ENCODE results near the gene MCF2L2. TPM values are rescaled to one million over a fixed set of nuclear protein-coding genes. Genes with fewer than 3 reads are reported as not detected.

MCF2L2 gene
- total and polyA plus RNA-seq, 4 donors: 0.13 to 1.0 (median 0.54) TPM

DNA sequence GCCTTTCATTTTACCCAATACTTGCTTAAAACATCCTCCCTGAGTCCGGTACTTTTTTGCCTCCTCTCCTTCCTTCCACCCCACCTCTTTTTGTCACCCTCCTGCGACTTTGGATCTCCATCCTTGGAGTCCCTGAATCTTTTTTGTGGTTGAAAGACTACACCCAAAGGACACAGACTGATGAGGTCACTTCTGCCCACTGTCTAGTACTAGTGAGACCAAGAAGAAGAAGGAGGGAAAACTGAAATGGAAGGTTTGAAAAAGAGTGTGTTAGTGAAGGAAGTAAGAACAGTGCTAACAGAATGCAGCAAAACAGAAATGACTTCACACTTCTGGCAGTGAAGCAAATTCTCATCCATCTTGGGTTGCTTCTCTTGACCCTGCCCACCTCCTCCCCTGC is 168.8 kb downstream of the MCF2L2 start:
- intact Hi-C loops (cut with DNase I): loop anchor here in 1 of 2 donors (10.0 kb wide), 1 partner anchor 125 kb away; no protein-coding TSS in a partner anchor
- ATAC-seq (ENCODE audit: low FRiP score) (no peak), DNase-seq (no peak)
- Histone ChIP-seq H3K4me1 (ENCODE audit: control insufficient read depth in 1 of 2, insufficient read depth in 2 of 2, low read length in 2 of 2) (no peaks in the 10 kb centered on the region), H3K9me3 (ENCODE audit: control insufficient read depth, low read length) (no peaks in the 10 kb centered on the region), H3K36me3 (ENCODE audit: control insufficient read depth in 1 of 2, insufficient read depth in 2 of 2, low read length in 1 of 2) (no peaks in the 10 kb centered on the region), H3K4me3 (ENCODE audit: low read length in 2 of 2) (no peak overlapping the region), H3K27me3 (ENCODE audit: control insufficient read depth in 1 of 2, insufficient read depth in 2 of 2, low read length in 1 of 2) (no peaks in the 10 kb centered on the region), H3K27ac (ENCODE audit: low read depth in 1 of 2, low read length in 2 of 2) (no peak overlapping the region)
- 71 to 83% methylated on average over 2 of the region's 2 CpGs for WGBS, 2 donors

DNA sequence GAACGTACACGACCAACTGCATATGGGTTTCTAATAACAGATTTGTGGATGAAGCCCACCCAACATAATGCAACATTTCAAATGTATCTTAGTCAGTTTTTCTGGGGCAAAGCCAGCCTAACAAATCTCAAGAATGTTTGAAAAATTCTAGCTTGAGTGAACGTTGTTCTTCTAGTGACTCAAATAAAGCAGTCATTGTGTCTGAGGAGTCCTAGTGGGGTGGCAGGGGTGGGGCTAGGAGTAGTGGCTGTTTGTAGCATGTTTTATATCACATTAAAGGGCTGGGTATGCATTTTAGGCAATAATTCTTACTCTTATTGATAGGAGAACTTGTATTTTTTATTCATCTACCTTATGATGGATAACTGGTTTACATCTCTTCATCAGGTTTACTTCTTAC is 169.3 kb downstream of the MCF2L2 start:
- intact Hi-C loops (cut with DNase I): loop anchor here in 1 of 2 donors (10.0 kb wide), 1 partner anchor 126 kb away; no protein-coding TSS in a partner anchor
- Histone ChIP-seq H3K4me3 (ENCODE audit: low read length in 2 of 2) (no peak overlapping the region), H3K9me3 (ENCODE audit: control insufficient read depth, low read length) (no peaks in the 10 kb centered on the region), H3K36me3 (ENCODE audit: control insufficient read depth in 1 of 2, insufficient read depth in 2 of 2, low read length in 1 of 2) (no peaks in the 10 kb centered on the region), H3K4me1 (ENCODE audit: control insufficient read depth in 1 of 2, insufficient read depth in 2 of 2, low read length in 2 of 2) (no peaks in the 10 kb centered on the region), H3K27ac (ENCODE audit: low read depth in 1 of 2, low read length in 2 of 2) (no peak overlapping the region), H3K27me3 (ENCODE audit: control insufficient read depth in 1 of 2, insufficient read depth in 2 of 2, low read length in 1 of 2) (no peaks in the 10 kb centered on the region)
- DNase-seq: no peak
- 70 to 71% methylated on average over 3 of the region's 3 CpGs for WGBS, 2 donors
- no peak for ATAC-seq (ENCODE audit: low FRiP score)

DNA sequence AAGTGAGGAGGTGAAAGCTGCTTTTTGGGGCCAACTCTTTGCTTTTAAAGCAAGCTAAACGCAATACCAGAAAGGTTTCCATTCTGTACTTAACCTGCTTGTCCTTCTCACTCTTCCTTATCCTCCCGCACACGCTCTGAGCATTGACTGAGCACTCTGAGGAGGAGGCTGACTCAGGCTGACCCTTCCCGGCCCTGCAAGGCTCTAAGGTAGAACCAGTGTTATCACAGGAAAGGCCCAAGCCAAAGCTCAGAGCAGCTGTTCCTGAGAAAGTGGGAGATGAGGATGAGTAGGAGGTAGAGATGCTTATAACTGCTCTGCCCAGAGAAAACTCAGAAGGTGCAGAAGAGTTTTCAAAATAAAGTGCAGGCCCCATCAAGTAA is 173.1 kb downstream of the MCF2L2 start:
- Histone ChIP-seq H3K27me3 (ENCODE audit: control insufficient read depth in 1 of 2, insufficient read depth in 2 of 2, low read length in 1 of 2) (no peaks in the 10 kb centered on the region), H3K9me3 (ENCODE audit: control insufficient read depth, low read length) (no peaks in the 10 kb centered on the region), H3K27ac (ENCODE audit: low read depth in 1 of 2, low read length in 2 of 2) (no peak overlapping the region), H3K36me3 (ENCODE audit: control insufficient read depth in 1 of 2, insufficient read depth in 2 of 2, low read length in 1 of 2) (no peaks in the 10 kb centered on the region), H3K4me1 (ENCODE audit: control insufficient read depth in 1 of 2, insufficient read depth in 2 of 2, low read length in 2 of 2) (no peaks in the 10 kb centered on the region), H3K4me3 (ENCODE audit: low read length in 2 of 2) (no peak overlapping the region)
- ATAC-seq (ENCODE audit: low FRiP score): no peak
- WGBS, 2 donors: 89 to 95% methylated on average over 4 of the region's 4 CpGs
- DNase-seq: no peak
- intact Hi-C loops (cut with DNase I): loop anchor here in 1 of 2 donors (10.0 kb wide), 1 partner anchor 129 kb away; no protein-coding TSS in a partner anchor

DNA sequence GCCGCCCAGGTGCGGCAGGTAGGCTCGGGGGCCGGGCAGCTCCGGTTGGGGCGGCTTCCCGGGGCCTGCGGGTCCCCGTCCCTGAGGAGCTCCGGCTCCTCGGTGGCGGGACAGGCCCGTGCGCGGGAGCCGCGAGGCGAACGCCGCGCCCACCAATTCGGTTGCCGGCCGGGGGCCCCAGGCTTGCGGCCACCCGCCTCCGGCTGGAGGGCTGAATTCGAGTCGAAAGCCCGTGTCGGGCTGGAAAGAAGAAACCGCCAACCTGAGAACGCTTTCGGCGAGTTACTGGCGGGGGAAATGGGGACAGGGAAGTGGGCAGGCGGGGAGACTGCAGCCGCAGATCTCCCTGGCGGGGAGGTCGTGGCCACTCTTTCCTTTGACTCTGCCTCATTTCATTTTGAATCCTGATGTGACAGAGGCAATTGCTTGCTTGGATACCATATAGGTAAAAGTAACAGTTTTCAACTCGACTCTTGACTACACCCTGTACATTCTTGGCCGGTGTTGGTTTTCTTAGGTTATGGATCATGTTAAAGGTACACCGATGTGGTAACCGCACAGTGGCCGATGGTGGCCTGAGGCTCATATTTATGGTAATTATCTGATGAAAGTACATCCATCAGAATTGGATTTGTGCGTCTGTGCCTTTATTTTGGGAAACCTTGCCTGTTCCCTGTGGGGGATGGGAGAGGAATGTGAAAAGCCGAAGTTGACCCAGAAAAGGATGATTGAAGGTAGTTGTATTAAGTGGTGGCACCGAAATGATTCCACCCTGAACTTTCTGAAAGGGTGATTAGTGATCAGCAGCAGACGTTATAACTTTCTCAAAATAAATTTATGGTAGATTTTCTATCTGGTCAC is 173.7 kb downstream of the MCF2L2 start:
- no peaks in the 10 kb centered on the region for H3K4me1 ChIP-seq (ENCODE audit: control insufficient read depth in 1 of 2, insufficient read depth in 2 of 2, low read length in 2 of 2)
- intact Hi-C loops (cut with DNase I): loop anchor here in 1 of 2 donors (10.0 kb wide), 1 partner anchor 130 kb away; no protein-coding TSS in a partner anchor
- peak in 1 of 2 donors; percentile 76 for DNase-seq

DNA sequence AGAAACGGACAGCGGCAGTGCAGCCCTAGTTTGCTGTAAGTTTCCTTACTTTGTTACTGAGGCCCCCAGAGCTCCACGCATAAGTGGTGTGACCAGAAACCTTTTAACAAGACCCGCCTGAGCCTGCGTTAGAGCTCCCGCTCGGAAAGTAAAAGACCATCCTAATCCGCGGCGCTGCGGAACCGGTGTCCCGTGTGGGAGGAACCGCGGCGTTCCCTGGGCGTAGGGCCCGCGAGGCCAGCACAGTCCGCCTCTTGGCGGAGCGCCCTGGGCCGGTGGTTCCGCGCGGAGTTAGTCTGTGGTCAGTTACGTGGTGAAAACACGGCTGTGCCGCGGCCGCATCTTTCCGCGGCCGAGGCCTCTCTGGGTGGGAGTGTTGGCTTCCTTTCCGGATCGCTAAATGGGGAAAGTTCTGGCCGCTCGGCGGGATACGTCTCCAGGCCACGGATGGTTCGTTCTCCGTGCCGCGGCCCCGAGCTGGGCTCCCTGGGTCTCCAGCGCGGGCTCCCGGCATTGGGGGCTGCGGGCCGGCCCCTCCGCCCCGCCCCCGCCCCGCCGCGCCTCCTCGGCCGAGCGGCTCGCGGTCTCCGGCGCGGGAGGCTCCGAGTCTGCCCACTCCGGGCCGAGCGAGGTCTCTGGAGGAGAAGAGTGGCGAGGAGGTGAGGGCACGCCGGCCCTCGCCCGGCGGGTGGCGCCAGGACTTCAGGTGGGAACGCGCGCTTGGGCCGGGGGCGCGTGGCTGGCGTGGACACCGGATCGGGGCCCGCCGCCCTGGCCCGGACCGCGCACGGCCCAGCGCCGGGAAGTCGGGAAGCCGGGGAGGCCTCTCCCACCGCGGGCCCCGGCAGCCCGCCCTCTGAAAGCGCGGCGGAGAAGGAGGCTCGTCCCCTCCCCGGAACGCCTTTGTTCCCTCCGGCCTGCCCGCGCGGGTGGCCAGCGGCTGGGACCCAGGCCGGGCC is 174.6 kb downstream of the MCF2L2 start:
- H3K27me3 ChIP-seq (ENCODE audit: control insufficient read depth in 1 of 2, insufficient read depth in 2 of 2, low read length in 1 of 2): no peaks in the 10 kb centered on the region
- intact Hi-C loops (cut with DNase I): loop anchor here in 1 of 2 donors (10.0 kb wide), 1 partner anchor 131 kb away; no protein-coding TSS in a partner anchor
- H3K4me1 ChIP-seq (ENCODE audit: control insufficient read depth in 1 of 2, insufficient read depth in 2 of 2, low read length in 2 of 2): no peaks in the 10 kb centered on the region
- H3K27ac ChIP-seq (ENCODE audit: low read depth in 1 of 2, low read length in 2 of 2): peak overlapping the region in 1 of 2 donors; percentile 13
- ATAC-seq (ENCODE audit: low FRiP score): peak; percentile 90
- peak; percentile 86 to 93 for DNase-seq
- H3K9me3 ChIP-seq (ENCODE audit: control insufficient read depth, low read length): no peaks in the 10 kb centered on the region
- no peaks in the 10 kb centered on the region for H3K36me3 ChIP-seq (ENCODE audit: control insufficient read depth in 1 of 2, insufficient read depth in 2 of 2, low read length in 1 of 2)
- 0 to 1% methylated on average over 82 to 111 of the region's 111 CpGs for WGBS, 2 donors
- H3K4me3 ChIP-seq (ENCODE audit: low read length in 2 of 2): peak overlapping the region; percentile 62 to 87

More for the DNA sequence above, 173.7 kb downstream of the MCF2L2 start:
- WGBS, 2 donors: 16 to 21% methylated on average over 30 to 49 of the region's 49 CpGs
- Histone ChIP-seq H3K36me3 (ENCODE audit: control insufficient read depth in 1 of 2, insufficient read depth in 2 of 2, low read length in 1 of 2) (no peaks in the 10 kb centered on the region), H3K27me3 (ENCODE audit: control insufficient read depth in 1 of 2, insufficient read depth in 2 of 2, low read length in 1 of 2) (no peaks in the 10 kb centered on the region), H3K9me3 (ENCODE audit: control insufficient read depth, low read length) (no peaks in the 10 kb centered on the region), H3K4me3 (ENCODE audit: low read length in 2 of 2) (peak overlapping the region; percentile 62 to 87), H3K27ac (ENCODE audit: low read depth in 1 of 2, low read length in 2 of 2) (no peak overlapping the region)
- ATAC-seq (ENCODE audit: low FRiP score): peak; percentile 24

DNA sequence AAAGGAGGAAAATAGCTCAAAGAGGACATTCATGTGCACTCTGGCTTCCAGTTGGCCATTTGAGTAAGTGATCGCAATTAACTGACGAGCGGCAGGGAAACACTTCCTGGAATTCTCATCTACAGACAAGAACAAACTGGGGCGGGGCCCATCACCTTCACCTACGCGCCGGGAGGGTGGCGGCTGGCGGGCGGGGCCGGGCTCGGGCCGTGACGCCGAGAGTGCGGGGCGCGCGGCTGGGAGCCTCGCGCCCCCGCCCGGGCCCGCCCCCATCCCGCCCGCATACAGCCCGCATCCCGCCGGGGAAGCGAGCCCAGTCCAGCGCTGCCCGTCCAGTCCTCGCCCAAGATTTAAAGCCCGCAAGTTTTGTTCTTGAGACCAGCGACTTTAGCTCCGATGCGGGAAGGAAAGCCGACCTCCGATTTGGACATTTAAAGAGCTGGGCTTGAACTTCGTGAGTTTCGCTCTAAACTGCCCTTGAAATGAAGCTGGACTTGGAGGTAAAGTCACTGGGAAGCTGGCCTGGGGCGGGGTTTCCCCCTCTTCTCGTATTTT is 175.4 kb downstream of the MCF2L2 start, which contains the start of gene B3GNT5:
B3GNT5 (plus strand) TSS at position 281 of the 555 bp plus-strand sequence. CDS start 16,546 bp downstream, outside the sequence.
- intact Hi-C loops (cut with DNase I): loop anchor here in 1 of 2 donors (10.0 kb wide), 1 partner anchor 132 kb away; no protein-coding TSS in a partner anchor
- DNase-seq (peak in 1 of 2 donors; percentile 77), ATAC-seq (ENCODE audit: low FRiP score) (peak; percentile 42)
- no peaks in the 10 kb centered on the region for H3K9me3 ChIP-seq (ENCODE audit: control insufficient read depth, low read length)
- H3K36me3 ChIP-seq (ENCODE audit: control insufficient read depth in 1 of 2, insufficient read depth in 2 of 2, low read length in 1 of 2): no peaks in the 10 kb centered on the region
- H3K4me3 ChIP-seq (ENCODE audit: low read length in 2 of 2): peak within 1 kb of the TSS; percentile 62 to 87
- 1% methylated on average over 43 of the region's 43 CpGs for WGBS, 2 donors
- H3K27ac ChIP-seq (ENCODE audit: low read depth in 1 of 2, low read length in 2 of 2): peak within 1 kb of the TSS in 1 of 2 donors; percentile 13
- H3K27me3 ChIP-seq (ENCODE audit: control insufficient read depth in 1 of 2, insufficient read depth in 2 of 2, low read length in 1 of 2): no peaks in the 10 kb centered on the region
- no peaks in the 10 kb centered on the region for H3K4me1 ChIP-seq (ENCODE audit: control insufficient read depth in 1 of 2, insufficient read depth in 2 of 2, low read length in 2 of 2)

DNA sequence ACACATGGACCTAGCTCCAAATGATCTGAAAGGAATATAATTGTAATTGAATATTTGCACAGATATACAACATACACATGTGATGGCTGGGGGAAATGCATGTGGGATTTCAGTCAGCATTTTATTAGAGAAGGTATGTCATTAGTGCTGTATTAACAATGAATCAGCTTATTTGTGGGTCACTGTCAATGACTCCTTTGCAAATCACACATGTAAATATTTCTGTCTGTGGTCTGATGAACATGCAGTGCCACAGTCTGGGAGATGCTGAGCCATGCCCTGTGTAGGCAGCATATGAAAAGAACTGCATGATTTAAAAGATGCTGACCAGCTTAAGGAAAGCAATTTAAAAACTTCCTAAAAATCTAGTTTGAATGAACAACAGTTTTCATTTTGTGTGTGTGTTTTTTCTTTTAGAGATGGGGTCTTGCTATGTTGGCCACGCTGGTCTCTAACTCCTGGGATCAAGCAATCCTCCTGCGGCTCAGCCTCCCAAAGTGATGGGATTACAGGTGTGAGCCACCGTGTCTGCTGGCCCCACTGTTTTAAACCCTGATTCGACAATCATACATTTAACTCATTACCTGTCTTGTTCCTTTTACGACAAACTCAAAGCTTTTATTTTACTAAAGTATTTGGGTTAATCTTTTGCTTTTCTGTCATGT is 176.2 kb downstream of the MCF2L2 start:
- no peaks in the 10 kb centered on the region for H3K4me1 ChIP-seq (ENCODE audit: control insufficient read depth in 1 of 2, insufficient read depth in 2 of 2, low read length in 2 of 2)
- no peak overlapping the region for H3K27ac ChIP-seq (ENCODE audit: low read depth in 1 of 2, low read length in 2 of 2)
- WGBS, 2 donors: 93% methylated on average over 5 of the region's 5 CpGs
- intact Hi-C loops (cut with DNase I): loop anchor here in 1 of 2 donors (10.0 kb wide), 1 partner anchor 133 kb away; no protein-coding TSS in a partner anchor
- H3K27me3 ChIP-seq (ENCODE audit: control insufficient read depth in 1 of 2, insufficient read depth in 2 of 2, low read length in 1 of 2): no peaks in the 10 kb centered on the region
- ATAC-seq (ENCODE audit: low FRiP score) (no peak), DNase-seq (no peak)
- no peaks in the 10 kb centered on the region for H3K36me3 ChIP-seq (ENCODE audit: control insufficient read depth in 1 of 2, insufficient read depth in 2 of 2, low read length in 1 of 2)
- peak overlapping the region in 1 of 2 donors; percentile 87 for H3K4me3 ChIP-seq (ENCODE audit: low read length in 2 of 2)
- H3K9me3 ChIP-seq (ENCODE audit: control insufficient read depth, low read length): no peaks in the 10 kb centered on the region
